Pulmonary artery endothelial cell (primary cell): ENCODE data around the gene ILK. TPM values are rescaled to one million over a fixed set of nuclear protein-coding genes. Genes with fewer than 3 reads are reported as not detected.

Experiments used
- DNase-seq: peaks from one replicate; pipeline ENCODE4 v3.0.0-alpha.2; 2011; ENCODE audit warnings: low read depth, low spot score
- total RNA-seq: library from RNA; depleted of rRNA; stranded (reverse); fragments of >200 nt; gene quantifications from 2 replicates; pipeline ENCODE4 v1.2.3, GENCODE V29; 2014

ILK gene
- total RNA-seq, 1 donor from 2014 or later: 138 TPM

- no peak for DNase-seq
Measured at GRCh38 chr11:6621711-6622211, 18.2 kb downstream of the ILK start.

- DNase-seq: no peak
Measured at GRCh38 chr11:6622261-6623171, 18.9 kb downstream of the ILK start.

- no peak for DNase-seq
Measured at GRCh38 chr11:6623391-6624363, 20.1 kb downstream of the ILK start.

- DNase-seq: no peak
Measured at GRCh38 chr11:6625156-6625831, 21.7 kb downstream of the ILK start.

DNA sequence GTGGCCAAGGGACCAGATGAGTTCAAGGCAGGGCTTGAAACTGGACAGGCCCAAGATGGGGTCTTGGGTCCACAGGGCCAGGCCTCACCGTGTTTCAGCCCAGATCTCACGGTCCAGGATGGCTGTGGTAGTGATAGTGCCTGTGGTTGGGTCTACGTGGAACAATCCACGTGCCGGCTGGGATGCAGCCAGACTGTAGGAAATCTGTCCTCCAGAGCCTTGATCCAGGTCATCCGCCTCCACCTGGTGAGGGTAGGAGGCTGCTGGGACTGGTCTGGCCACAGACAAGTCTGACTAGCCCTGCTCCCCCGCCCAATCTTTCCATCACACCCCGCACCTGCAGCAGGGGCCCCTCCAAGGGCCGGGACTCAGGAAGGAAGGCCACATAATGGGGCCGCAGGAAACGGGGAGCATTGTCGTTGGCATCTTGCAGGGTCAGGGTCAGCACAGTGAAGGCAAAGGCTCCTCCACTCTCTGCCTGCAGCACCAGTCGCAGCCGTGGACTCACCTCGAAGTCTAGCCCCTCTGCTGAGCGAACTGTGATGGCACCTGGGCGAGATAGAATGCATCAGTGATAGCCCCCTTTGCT lies 22.4 kb downstream of the ILK start:
- no peak for DNase-seq

GRCh38 chr11:6626971-6627761 lies 23.6 kb downstream of the ILK start:
- no peak for DNase-seq

DNA sequence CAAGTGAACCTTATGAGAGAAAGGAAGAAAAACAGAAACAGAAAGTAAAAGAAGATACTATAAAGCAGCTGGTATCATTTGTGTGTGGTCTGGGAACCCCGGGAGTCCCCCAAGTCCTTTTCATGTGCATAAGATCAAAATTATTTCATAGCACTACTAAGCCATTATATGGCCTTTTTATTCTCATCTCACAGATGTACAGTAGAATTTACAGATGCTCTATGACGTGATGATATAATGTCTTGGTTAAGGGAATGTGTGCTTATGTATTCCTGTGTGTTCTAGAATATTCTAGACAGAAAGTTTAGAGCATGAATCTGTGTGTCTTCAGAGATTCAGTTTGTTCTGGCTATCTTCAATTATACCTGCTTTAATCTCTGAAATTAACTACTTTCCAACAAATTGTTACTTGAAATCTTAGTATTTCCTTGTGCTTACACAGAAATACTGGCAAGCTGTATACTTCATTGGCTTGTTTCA lies 24.2 kb downstream of the ILK start:
- DNase-seq: no peak

DNA sequence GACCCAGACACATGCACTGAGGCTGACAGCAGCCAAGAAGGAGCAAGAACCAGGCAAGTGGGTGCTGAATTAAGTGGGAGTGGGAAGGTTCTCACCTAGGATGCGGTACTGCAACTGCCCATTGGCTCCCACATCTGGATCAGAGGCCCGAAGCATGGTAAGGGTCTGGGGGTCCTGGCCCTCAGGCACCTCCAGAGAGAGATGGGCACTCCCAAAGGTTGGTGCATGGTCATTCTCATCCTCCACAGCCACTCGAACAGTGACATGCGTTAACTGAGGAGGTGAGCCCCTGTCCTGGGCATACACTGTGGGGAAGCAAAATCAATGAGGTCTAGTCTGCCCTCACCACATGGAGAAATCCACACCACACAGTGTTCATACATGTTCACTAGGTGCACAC lies 25.0 kb downstream of the ILK start:
- no peak for DNase-seq

DNA sequence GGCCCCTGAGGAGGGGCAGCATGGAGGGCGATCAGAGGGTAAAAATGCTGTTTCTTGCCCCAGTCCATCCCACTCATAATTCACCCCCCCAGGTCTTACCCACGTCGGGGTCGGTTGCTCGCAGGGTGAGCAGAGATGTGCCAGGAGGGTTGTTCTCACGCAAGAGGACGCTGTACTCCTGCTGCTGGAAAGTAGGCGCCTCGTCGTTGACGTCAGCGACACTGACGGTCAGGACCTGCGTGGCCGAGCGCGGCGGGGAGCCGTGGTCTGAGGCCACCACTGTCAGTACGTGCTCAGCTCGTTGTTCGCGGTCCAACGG lies 26.0 kb downstream of the ILK start:
- DNase-seq: no peak

GRCh38 chr11:6629892-6630631 lies 26.5 kb downstream of the ILK start:
- DNase-seq: no peak

- DNase-seq: no peak
Measured at GRCh38 chr11:6630632-6631291, 27.2 kb downstream of the ILK start.

DNA sequence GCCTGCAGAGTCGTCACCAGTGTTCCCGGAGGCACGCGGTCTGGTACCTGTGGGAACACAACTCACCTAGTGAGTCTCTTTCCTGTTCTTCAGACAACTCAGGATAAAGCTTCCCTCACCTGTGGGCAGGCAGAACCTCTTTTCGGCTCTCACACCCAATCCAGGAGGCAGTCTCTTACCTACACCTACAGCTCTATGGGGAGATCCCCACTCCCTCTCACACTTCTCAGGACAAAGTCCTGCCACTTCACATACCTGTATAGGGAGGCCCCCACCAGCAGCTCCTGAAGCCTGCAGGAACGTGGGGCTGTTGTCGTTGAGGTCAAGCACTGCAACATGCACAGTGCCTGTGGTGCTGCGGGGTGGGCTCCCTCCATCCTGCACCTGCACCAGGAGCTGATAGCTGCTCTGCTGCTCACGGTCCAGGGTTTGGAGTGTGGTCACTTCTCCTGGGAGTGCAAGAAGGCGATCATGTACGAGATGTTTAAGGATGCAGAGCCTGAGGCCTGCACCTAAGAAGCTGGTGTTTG lies 27.9 kb downstream of the ILK start:
- no peak for DNase-seq

- DNase-seq: no peak
Measured at GRCh38 chr11:6632116-6633073, 28.8 kb downstream of the ILK start.

- DNase-seq: no peak
Measured at GRCh38 chr11:6633422-6634408, 30.1 kb downstream of the ILK start.

GRCh38 chr11:6634534-6634933 lies 31.0 kb downstream of the ILK start:
- no peak for DNase-seq
